SW 1271 (cell line): ENCODE measurements around the gene TMEM138.

Experiments
- DNase-seq, 2 experiments: peaks; one replicate each; lab custom pipeline; 2025; lab: John Stamatoyannopoulos, UW

Gene TMEM138

GRCh38 chr11:61406991-61407728, 45.0 kb downstream of the TMEM138 start:
- DNase-seq = no peak

- DNase-seq = no peak
Measured at GRCh38 chr11:61411589-61411988, 49.4 kb downstream of the TMEM138 start.

- DNase-seq = no peak
Measured at GRCh38 chr11:61413496-61413895, 51.3 kb downstream of the TMEM138 start.

GRCh38 chr11:61414547-61414946, 52.4 kb downstream of the TMEM138 start:
- DNase-seq = no peak

GRCh38 chr11:61415381-61415780, 53.2 kb downstream of the TMEM138 start:
- no peak for DNase-seq

- DNase-seq = no peak
Measured at GRCh38 chr11:61416941-61417340, 54.8 kb downstream of the TMEM138 start.

- DNase-seq = peak in 1 of 2 experiments; percentile 7
Measured at GRCh38 chr11:61417670-61418069, 55.5 kb downstream of the TMEM138 start.

GRCh38 chr11:61418136-61418535, 56.0 kb downstream of the TMEM138 start:
- no peak for DNase-seq
